ENCODE measurements around the gene CD79B. TPM values are rescaled to one million over a fixed set of nuclear protein-coding genes. Genes with fewer than 3 reads are reported as not detected.
A peak's percentile ranks its signal among the peaks of the same experiment; 100 is the strongest.

CD79B gene
- total RNA-seq, 1 experiment from 2014 or later: 0.59 TPM

GRCh38 chr17:63947711-63948330 lies 15.7 kb upstream of the CD79B start (continued):
- no peak for TF ChIP-seq TCF7L2 (IDR thresholded peaks at IDR 0.05; ENCODE audit: borderline replicate concordance, extremely low read depth, insufficient read depth, insufficient read length)

GRCh38 chr17:63946440-63947363 lies 14.6 kb upstream of the CD79B start:
- DNase-seq (ENCODE audit: low read depth, low spot score): peak; percentile 22
- intact Hi-C loops (cut with micrococcal nuclease): loop anchor here (1.0 kb wide), 1 partner anchor 27 kb away; no protein-coding TSS in a partner anchor

More at GRCh38 chr17:63946440-63947363, 14.6 kb upstream of the CD79B start:
- peaks cover 0 to 10% of the 10 kb centered on the region in 2 experiments; a peak in 1 of 4 replicates for H3K4me1 ChIP-seq (ENCODE audit: control insufficient read depth in 1 of 2, insufficient read depth in 2 of 2, low read length in 2 of 2)
- no peak overlapping the region for H3K4me3 ChIP-seq (replicated peaks in 1 of 2; ENCODE audit: low read depth in 1 of 2, low read length in 2 of 2)
- H4K20me1 ChIP-seq (ENCODE audit: insufficient read depth): no peaks in the 10 kb centered on the region
- no peak overlapping the region for H3K27ac ChIP-seq (ENCODE audit: low read depth, low read length)
- RAD21 ChIA-PET (ENCODE audit: low non-redundant PET in 1 of 2, low total read pairs in 2 of 2, uncharacterized antibody in 2 of 2, unreplicated experiment in 2 of 2): interaction anchor here (0.6 to 2.2 kb wide), 6 partner anchors 24 to 187 kb away, joined by 3 to 20 read pairs (median 4); partner anchors contain the start of genes CSHL1 (in 1 of the 2) and GH1 (in 1 of the 2)
- H3K27me3 ChIP-seq (ENCODE audit: insufficient read depth, low read length): no peaks in the 10 kb centered on the region
- no peak overlapping the region for H2AFZ ChIP-seq (ENCODE audit: low read depth, low read length, poor library complexity, severe bottlenecking)
- TF ChIP-seq, protein P1, sequence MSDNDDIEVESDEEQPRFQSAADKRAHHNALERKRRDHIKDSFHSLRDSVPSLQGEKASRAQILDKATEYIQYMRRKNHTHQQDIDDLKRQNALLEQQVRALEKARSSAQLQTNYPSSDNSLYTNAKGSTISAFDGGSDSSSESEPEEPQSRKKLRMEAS (IDR thresholded peaks at IDR 0.05): no peak
- TF ChIP-seq, protein P2, sequence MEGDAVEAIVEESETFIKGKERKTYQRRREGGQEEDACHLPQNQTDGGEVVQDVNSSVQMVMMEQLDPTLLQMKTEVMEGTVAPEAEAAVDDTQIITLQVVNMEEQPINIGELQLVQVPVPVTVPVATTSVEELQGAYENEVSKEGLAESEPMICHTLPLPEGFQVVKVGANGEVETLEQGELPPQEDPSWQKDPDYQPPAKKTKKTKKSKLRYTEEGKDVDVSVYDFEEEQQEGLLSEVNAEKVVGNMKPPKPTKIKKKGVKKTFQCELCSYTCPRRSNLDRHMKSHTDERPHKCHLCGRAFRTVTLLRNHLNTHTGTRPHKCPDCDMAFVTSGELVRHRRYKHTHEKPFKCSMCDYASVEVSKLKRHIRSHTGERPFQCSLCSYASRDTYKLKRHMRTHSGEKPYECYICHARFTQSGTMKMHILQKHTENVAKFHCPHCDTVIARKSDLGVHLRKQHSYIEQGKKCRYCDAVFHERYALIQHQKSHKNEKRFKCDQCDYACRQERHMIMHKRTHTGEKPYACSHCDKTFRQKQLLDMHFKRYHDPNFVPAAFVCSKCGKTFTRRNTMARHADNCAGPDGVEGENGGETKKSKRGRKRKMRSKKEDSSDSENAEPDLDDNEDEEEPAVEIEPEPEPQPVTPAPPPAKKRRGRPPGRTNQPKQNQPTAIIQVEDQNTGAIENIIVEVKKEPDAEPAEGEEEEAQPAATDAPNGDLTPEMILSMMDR (IDR thresholded peaks at IDR 0.05 in 2 of 3, conservative IDR thresholded peaks at IDR 0.05 in 1 of 3; ENCODE audit: borderline replicate concordance in 1 of 3, insufficient read depth in 1 of 3, low read depth in 2 of 3, low read length in 2 of 3): peak; percentile 58 to 83 (median 83)
- no peaks in the 10 kb centered on the region for H3K79me2 ChIP-seq (ENCODE audit: insufficient read depth, low read length)
- POLR2A ChIA-PET: interaction anchor here (0.8 kb wide), 1 partner anchor 27 kb away, joined by 3 read pairs; no protein-coding TSS in a partner anchor
- no peaks in the 10 kb centered on the region for H3K9me3 ChIP-seq (ENCODE audit: control insufficient read depth in 1 of 2, insufficient read depth in 1 of 2, low read depth in 1 of 2, low read length in 2 of 2)
- no peak overlapping the region for H3K9ac ChIP-seq (ENCODE audit: low read length)
- no peaks in the 10 kb centered on the region for H3K9me2 ChIP-seq (ENCODE audit: insufficient read depth)
- no peak overlapping the region for H3K4me2 ChIP-seq (ENCODE audit: low read length)
- no TSS peak for BruUV-seq (replicated peaks)
- peak; percentile 86 for ATAC-seq
- no peaks in the 10 kb centered on the region for H3K36me3 ChIP-seq (ENCODE audit: control insufficient read depth in 1 of 2, insufficient read depth in 2 of 2, low read length in 2 of 2)
- CTCF ChIA-PET: interaction anchor here (0.6 to 2.9 kb wide), 32 partner anchors 8 to 487 kb away, joined by 3 to 69 read pairs (median 6); partner anchors contain the start of genes CD79B and GH1

Measured in HCT116 (cell line).